ENCODE results near the gene TNFSF11.

DNA sequence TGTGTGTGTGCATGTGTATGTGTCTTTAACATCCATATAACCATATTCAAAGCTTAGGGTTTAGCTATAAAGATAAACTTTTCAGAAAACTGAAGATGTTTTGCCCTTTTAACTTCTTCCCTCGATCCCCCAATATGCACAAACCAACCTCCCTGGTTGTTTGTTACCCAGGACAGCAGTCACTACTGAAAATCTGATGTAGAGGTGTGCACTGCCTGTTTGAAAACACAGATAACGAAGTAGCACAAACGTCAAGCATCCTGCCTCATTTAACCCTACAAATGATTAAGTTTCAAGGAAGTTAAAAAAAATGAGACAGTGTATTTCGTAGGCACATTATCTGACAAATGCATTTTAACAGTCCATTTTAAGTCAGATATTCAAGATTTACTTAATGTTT lies 3.6 kb downstream of the TNFSF11 start:
- TF ChIP-seq, protein P1, sequence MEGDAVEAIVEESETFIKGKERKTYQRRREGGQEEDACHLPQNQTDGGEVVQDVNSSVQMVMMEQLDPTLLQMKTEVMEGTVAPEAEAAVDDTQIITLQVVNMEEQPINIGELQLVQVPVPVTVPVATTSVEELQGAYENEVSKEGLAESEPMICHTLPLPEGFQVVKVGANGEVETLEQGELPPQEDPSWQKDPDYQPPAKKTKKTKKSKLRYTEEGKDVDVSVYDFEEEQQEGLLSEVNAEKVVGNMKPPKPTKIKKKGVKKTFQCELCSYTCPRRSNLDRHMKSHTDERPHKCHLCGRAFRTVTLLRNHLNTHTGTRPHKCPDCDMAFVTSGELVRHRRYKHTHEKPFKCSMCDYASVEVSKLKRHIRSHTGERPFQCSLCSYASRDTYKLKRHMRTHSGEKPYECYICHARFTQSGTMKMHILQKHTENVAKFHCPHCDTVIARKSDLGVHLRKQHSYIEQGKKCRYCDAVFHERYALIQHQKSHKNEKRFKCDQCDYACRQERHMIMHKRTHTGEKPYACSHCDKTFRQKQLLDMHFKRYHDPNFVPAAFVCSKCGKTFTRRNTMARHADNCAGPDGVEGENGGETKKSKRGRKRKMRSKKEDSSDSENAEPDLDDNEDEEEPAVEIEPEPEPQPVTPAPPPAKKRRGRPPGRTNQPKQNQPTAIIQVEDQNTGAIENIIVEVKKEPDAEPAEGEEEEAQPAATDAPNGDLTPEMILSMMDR (conservative IDR thresholded peaks at IDR 0.05) = no peak
- no peak for TF ChIP-seq ZFX (IDR thresholded peaks at IDR 0.05)

All from C4-2B (cell line).